ENCODE results near the gene SLC9A9.

SLC9A9 gene

DNA sequence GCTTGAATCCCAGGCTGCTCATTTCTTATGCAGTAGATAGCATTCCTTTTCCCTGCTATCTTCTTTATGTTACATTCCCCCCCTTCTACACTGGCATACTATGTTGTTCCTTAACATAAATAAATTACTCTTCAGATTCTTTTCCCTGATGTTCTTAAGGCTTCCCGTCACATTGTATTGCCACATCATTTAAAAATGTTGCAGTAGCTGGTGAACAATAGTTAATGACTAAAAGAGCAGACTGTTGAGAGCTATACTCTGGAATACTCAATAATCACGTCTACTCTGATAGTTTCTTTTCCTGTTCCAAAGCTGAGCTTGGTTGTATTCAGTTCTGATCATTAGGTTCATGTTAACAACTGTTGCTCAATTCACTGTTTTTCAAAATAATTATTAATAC is 508.8 kb downstream of the SLC9A9 start:
- no peak for DNase-seq

DNA sequence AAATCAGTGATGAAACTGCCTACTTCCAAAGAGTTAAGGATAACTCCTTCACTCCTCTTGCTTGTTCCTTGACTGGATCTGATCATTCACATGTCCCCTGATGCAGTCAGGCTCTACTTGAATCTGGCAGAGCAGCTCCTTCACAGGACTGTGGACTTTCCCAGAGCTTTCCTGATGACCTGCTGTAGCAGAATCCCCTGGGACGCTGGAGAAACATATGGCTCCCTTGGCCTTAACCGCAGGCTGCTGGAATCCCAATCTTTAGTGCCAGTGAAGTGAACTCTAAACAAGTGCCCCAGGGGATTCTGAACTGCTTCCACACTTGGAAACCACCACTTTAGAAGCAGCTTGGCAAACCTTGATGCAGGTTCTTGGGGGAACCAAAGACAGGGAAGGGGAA is 510.9 kb downstream of the SLC9A9 start:
- no peak for DNase-seq

GRCh38 chr3:143334231-143334630 is 514.0 kb downstream of the SLC9A9 start:
- DNase-seq = no peak

- DNase-seq = no peak
These were observed 514.9 kb downstream of the SLC9A9 start for GRCh38 chr3:143333367-143333766.

- DNase-seq = no peak
These were observed 516.2 kb downstream of the SLC9A9 start for GRCh38 chr3:143332026-143332425.

GRCh38 chr3:143331350-143331749 is 516.9 kb downstream of the SLC9A9 start:
- no peak for DNase-seq

DNA sequence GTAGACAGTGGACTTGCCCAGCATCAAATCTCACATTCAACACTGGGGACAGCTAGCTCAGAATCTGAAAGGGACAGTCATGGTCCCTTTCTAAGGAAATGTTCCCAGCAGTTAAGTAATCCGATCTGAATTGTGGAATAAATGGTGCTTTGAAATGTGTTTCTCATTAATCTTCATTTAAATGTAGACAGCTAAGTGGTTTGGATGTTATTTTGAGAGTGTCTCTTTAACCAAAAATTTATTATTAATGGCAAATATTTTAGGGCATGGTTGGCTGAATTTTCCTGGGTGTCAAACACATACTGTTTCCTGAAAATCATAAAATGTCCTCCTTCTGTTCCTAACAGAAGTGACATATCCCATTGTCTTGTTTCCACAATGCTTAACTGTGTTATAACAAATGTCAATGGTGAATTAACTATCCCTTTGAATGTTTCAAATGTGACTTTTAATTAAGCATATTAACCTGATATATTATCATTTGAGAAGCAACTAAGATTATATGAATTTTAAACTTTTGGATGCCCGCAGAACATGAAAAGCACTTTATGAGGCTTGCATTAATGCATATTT is 517.9 kb downstream of the SLC9A9 start:
- DNase-seq = no peak

- no peak for DNase-seq
These were observed 518.6 kb downstream of the SLC9A9 start for GRCh38 chr3:143329567-143330211.

- DNase-seq = no peak
These were observed 519.8 kb downstream of the SLC9A9 start for GRCh38 chr3:143328451-143328850.

DNA sequence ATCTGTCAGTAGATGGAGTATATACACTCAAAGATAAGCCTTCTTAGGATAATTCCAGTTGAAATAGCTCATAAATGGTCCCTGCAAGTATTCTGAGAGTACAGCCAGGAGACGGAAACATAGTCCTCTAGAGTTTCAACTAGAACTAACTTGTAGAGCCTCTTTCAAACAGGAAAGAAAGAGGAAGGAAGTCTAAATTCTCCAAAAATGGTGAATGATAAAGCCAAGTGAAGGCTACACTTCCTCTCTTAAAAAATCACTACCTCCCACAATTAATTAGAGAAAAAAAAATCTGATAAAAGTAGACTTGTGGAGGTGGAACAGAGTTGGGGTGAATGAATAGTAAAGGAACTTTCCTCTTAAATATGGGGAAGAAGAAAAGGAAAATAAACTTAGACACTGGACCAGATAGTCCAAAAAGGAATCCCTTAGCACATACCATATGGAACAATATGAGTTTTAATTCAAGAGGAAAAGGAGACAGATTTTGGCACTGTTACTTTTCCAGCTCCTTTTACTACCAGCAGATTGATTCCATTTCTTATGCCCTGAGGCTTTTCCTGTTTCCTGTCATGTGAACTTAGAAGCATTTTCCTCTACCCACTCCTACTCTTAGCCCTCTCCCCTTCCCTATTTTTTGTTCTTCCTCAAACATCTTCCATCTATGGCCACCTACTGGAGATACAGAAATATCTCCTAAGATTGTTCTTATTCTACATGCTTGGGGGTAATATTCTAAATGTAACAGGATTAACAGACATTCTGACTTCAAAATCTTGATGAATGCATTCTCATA is 521.1 kb downstream of the SLC9A9 start:
- no peak for DNase-seq

DNA sequence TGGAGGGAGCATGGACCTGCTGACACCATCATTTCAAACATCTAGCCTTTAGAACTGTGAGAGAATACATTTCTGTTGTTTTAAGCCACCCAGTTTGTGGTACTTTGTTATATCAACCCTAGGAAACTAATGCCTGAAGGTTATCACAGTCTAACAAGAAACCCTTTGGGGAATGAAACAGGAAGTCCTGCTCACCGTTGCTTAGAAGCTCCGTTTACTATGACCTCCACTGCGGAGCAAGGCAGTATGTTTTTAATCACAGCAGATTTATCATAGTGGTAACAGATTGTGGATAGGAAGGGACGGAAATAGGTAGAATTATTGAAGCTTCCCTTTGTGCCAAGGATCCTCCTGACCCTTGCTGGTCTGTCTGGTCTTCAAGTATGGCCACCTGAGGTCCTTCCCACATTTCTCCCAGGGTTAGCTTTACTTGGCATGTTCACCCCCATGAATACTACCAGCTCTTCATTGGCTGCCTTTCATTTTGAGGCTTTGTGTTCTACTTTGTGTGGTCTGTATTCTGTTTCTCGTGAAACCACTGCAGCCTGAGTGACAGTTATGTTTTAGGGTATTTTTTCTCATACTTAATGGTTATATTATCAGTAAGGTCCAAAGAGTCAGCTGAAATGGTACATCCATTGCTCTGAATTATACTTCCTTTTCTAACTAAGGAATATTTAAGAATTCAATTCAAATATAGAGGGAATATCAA is 527.1 kb downstream of the SLC9A9 start:
- DNase-seq = no peak

GRCh38 chr3:143315766-143316165 is 532.5 kb downstream of the SLC9A9 start:
- no peak for DNase-seq

DNA sequence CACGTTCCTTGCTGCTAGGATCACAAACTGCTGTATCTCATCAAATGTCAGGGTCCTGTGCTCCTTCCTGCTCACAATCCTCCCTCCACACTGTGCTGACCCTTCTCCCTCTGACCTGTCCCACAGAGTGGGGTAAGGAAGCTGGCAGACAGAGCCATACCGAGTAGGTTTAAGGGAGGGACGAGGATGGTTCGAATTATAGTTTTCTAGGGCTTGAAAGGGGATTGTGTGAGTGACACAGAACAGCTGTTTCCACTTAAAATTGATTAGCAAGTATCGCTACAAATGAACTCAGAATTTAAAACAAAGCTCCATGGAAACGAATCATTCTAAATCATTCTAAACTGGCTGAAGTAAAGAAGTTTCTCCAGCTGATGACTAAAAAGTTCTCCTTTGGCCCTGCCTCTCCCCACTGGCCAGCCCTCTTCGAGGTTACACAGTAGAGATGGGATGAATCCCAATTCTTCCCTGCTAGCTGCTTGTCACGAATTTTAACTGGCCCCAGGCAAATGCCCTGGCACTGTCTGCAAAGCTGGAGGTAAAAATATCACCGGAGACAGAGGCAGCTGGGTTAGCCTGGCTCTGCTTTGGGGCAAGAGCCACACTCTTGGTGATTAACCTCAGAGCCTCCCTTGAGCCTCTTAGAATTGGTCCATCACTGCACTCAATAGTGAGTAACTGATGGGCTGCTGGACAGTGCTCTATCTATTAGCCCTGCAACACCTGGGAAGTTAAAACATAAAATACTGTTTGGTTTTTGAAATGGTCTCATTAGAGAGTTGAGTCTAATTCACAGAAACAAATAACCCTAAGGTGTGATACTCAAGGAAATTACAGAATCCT is 533.8 kb downstream of the SLC9A9 start:
- DNase-seq = no peak

GRCh38 chr3:143313893-143314188 is 534.4 kb downstream of the SLC9A9 start:
- no peak for DNase-seq

- no peak for DNase-seq
These were observed 535.0 kb downstream of the SLC9A9 start for GRCh38 chr3:143313025-143313892.

- DNase-seq = no peak
These were observed 537.2 kb downstream of the SLC9A9 start for GRCh38 chr3:143311096-143311495.

GRCh38 chr3:143309705-143310104 is 538.6 kb downstream of the SLC9A9 start:
- DNase-seq = no peak

DNA sequence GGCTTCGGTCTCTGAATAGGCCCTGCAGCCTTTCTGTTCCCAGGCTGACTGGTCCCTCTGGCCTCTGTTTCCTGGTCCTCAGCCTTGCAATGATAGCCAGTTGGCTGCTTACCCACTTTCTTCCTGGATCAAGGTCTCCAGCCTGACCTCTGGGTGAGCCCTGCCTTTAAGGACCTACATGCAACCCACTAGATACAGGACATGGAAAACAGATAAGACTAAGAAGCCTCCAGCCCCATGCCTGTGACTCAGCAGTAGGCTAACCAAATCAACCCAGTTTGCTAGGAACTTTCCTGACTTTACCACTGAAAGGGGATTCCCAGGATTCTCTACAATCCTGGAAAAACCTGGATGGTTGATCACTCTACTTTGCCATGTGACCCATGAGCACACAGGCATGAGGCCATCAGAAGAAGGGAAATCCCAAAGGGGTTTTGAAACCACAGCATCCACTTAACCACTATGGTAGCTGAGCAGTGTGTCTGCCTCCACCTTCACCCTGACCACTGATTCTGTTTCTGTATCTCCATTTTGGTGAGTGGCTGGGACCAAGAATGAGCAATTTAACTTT is 540.6 kb downstream of the SLC9A9 start:
- no peak for DNase-seq

GRCh38 chr3:143306407-143306806 is 541.9 kb downstream of the SLC9A9 start:
- DNase-seq = no peak

- DNase-seq = no peak
These were observed 545.6 kb downstream of the SLC9A9 start for GRCh38 chr3:143302638-143303171.

Data from CD4-positive, alpha-beta T cell treated with Interleukin-6 for 4 hours (primary cell).